Amniotic epithelial cell (primary cell): ENCODE measurements around the gene TLE5.
A peak's percentile ranks its signal among the peaks of the same experiment; 100 is the strongest.
"Not testable (repeated sequence)": the region's sequence is repeated elsewhere in the genome, so short reads cannot be mapped to it uniquely, and the experiment has no call there.

Experiments used
- DNase-seq: peaks from one replicate; pipeline ENCODE4 v3.0.0-alpha.2; 2010; ENCODE audit warnings: low read depth

TLE5 gene

GRCh38 chr19:3045191-3045590, 17.1 kb downstream of the TLE5 start:
- DNase-seq: no peak

- no peak for DNase-seq
Measured at GRCh38 chr19:3042621-3043267, 19.6 kb downstream of the TLE5 start.

- DNase-seq: no peak
Measured at GRCh38 chr19:3041761-3042620, 20.3 kb downstream of the TLE5 start.

- no peak for DNase-seq
Measured at GRCh38 chr19:3041327-3041726, 21.0 kb downstream of the TLE5 start.

- DNase-seq: no peak
Measured at GRCh38 chr19:3039641-3040077, 22.6 kb downstream of the TLE5 start.

- no peak for DNase-seq
Measured at GRCh38 chr19:3039125-3039524, 23.2 kb downstream of the TLE5 start.

- no peak for DNase-seq
Measured at GRCh38 chr19:3038214-3038613, 24.1 kb downstream of the TLE5 start.

- not testable (repeated sequence) for DNase-seq
Measured at GRCh38 chr19:3036977-3037544, 25.2 kb downstream of the TLE5 start.

GRCh38 chr19:3036119-3036976, 25.9 kb downstream of the TLE5 start:
- DNase-seq: peak; percentile 92

- peak; percentile 99 for DNase-seq
Measured at GRCh38 chr19:3035542-3036118, 26.7 kb downstream of the TLE5 start.

GRCh38 chr19:3034656-3035541, 27.4 kb downstream of the TLE5 start:
- DNase-seq: peak; percentile 70

- no peak for DNase-seq
Measured at GRCh38 chr19:3034406-3034655, 28.0 kb downstream of the TLE5 start.

GRCh38 chr19:3033595-3034405, 28.5 kb downstream of the TLE5 start:
- DNase-seq: no peak

GRCh38 chr19:3031607-3031867, 30.8 kb downstream of the TLE5 start:
- no peak for DNase-seq

- no peak for DNase-seq
Measured at GRCh38 chr19:3029065-3029923, 33.0 kb downstream of the TLE5 start, which contains the start of gene TLE2. TLE2 (minus strand) TSS chr19:3029280; CDS start chr19:3028904, 376 bp downstream.

GRCh38 chr19:3028305-3029064, 33.8 kb downstream of the TLE5 start:
- DNase-seq: no peak

- DNase-seq: no peak
Measured at GRCh38 chr19:3027981-3028304, 34.4 kb downstream of the TLE5 start.

GRCh38 chr19:3027292-3027691, 35.0 kb downstream of the TLE5 start:
- DNase-seq: no peak

GRCh38 chr19:3026768-3027167, 35.5 kb downstream of the TLE5 start:
- DNase-seq: no peak
